HG03175 (cell line): ENCODE data around the gene EXOC6.

Experiments
- ATAC-seq: cut with Tn5 transposase; IDR thresholded peaks from one replicate; pipeline ENCODE4 v1.9.1; 2021; ENCODE audit warnings: mild to moderate bottlenecking, moderate library complexity; ENCODE audit not compliant: unreplicated experiment

EXOC6 gene

GRCh38 chr10:92832121-92832520 lies 16.2 kb upstream of the EXOC6 start:
- ATAC-seq: no peak

GRCh38 chr10:92832998-92833650 lies 15.2 kb upstream of the EXOC6 start:
- no peak for ATAC-seq

DNA sequence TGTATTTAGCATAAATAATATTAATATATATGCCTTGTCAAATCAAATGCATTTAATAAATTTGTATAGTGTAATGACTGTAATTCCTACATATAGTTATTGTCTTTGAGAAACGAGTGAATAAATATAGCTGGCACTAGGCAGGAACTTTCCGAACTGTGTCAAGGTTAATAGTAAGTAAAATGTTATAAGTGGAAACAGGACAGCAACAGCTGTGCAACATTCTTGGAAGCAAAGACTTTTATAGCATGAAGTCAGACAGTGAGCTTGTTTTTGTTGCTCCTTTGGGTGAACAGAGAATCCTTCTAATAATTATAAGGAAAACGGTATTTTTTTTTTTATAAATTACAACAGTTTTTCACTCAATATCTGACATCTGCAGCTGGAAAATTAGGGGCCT lies 14.0 kb upstream of the EXOC6 start:
- ATAC-seq: no peak

GRCh38 chr10:92834986-92835385 lies 13.3 kb upstream of the EXOC6 start:
- no peak for ATAC-seq

DNA sequence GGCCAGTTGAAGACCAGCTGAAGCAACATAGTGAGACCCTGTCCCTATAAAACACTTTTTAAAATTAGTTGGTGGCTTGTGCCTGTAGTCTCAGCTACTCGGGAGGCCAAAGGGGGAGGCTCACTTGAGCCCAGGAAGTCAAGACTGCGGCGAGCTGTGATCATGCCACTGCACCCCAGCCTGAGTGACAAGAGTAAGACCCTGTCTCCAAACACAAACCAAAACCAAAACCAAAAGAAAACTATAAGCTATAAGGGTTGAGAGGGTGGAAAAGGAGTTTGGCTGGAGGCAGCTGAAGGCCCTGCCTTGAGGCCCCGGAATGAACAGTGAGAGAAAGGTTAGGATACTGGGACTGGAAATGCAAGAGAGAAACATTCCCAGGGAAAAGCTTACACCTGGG lies 10.9 kb upstream of the EXOC6 start:
- ATAC-seq: no peak

GRCh38 chr10:92839191-92840085 lies 8.9 kb upstream of the EXOC6 start:
- ATAC-seq: no peak

DNA sequence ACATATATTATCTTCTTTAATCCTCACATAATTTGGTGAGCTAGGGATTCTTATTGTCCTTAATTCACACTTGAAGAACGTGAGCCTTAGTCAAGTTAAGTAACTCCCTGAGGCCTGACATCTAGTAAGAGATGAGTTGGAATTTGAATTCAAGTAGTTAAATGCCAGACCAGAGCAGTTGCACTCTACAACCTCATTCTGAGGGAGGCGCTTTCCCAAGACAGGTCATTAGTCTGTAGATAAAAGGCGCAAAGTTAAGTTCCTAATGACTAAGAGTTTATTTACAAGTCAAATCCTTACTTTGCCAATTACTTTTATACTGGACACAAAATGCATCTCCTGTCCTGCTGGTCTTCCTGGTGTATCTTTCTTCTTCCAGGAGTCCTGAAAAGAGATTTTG lies 3.6 kb upstream of the EXOC6 start:
- no peak for ATAC-seq

DNA sequence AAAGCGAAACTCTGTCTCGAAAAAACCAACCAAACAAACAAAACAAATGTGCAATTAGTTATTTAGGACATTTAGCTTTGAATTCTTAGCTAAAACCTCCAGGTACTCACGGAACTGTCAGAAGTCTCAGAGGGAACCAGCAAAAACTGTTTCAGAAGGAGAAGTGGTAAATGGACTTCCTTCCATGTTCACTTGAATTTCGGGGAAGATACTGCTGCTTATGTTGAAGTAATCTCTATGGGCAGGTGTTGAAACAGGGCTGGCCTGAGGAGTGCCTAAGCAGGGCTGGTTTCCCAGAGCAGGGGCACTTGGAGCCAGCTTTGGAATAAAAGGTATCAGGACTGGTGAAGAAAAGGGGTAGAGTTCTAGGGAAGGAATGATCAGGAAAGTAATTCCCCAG lies 2.4 kb upstream of the EXOC6 start:
- ATAC-seq: no peak

DNA sequence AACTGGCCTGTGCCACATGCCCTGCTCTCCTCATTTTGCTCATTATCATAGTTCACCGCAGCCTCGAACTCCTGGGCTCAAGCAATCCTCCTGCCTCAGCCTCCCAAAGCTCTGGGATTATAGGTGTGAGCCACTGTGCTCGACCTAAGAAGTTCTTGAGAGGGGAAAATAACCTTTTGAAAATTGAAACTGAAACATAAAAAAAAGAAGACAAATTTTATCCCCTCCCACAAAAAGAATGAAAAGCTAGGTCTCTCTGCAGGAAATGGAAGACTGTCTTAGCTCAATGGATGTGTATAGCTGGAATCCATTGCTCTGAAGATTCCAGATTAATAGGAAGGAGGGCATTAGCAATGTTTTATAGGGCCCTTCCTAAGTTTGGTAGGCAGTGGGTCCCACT lies 2.0 kb upstream of the EXOC6 start:
- ATAC-seq: no peak

GRCh38 chr10:92846854-92847201 lies 1.5 kb upstream of the EXOC6 start:
- no peak for ATAC-seq

GRCh38 chr10:92847202-92847864 lies 987 bp upstream of the EXOC6 start:
- no peak for ATAC-seq

- ATAC-seq: no peak
Observed at GRCh38 chr10:92848037-92848440, 281 bp upstream of the EXOC6 start.

DNA sequence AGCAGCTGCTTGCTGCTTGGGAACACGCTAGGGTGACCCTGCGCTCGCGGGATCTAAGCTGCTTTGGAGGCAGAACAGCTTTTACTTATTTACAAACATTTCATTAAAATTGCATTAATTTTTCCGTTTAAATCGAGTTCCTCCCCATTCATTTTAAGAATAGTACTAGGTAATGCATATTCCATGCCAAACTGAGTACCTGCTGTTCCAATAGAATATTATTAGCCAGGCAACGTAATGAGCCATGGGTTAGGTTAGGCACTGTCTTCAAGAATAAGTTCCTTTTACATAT lies 860 bp downstream of the EXOC6 start:
- no peak for ATAC-seq

DNA sequence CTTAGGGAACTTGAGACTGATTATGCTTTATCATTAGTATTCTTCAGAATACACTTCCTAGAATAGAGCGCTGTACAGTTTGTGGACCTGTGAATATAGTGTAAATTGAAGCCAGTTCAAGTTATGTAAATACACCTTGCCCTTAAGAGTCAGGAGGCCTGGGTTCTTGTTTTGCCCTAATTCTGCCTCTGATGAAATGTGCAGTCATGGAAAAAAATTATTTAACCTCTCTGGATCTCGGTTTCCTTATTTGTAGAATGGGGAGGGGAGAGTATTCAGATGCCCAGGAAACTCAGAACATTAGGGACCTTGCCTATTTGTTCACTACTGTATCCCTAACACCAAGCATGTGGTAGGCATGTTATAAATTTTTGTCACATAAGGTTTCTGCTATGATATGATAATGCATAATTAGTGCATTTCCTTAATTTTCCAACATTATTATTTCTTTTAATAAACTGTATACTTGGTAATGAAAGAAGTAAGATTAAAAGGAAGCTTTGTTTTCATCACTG lies 1.3 kb downstream of the EXOC6 start:
- no peak for ATAC-seq

DNA sequence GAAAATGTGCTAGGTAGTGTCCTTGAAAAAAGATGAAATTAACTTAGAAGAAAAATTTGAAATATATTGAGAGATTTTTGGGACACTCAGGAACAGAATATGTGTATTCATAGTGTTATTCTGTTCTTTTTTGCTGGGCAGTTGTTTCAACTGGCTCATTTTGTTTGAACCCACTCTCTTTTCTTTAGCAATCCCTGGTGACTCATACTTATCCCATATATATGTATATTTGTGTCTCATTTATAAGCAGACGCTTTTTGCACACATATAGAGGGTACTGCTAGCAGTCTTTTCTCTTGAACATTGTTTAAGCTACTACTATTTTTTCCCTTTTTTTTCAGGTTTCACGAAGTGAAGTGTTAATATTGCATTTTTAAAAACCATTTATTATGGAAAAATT lies 1.9 kb downstream of the EXOC6 start:
- no peak for ATAC-seq

DNA sequence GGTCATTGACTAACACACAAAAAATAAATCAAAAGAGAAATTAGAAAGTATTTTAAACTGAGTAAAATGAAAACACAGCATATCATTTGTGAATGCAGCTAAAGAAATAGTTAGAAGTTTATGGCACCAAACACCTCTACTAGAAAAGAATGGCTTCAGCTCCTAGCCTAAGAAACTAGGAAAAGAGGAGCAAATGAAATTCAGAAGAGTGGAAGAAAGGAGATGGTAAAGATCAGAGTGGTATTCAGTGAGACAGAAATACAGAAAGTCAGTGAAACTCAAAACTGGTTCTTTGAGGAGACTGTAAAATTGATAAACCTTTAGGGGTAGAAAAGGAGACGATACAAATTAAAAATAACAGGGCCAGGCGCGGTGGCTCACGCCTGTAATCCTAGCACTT lies 2.7 kb downstream of the EXOC6 start:
- no peak for ATAC-seq

DNA sequence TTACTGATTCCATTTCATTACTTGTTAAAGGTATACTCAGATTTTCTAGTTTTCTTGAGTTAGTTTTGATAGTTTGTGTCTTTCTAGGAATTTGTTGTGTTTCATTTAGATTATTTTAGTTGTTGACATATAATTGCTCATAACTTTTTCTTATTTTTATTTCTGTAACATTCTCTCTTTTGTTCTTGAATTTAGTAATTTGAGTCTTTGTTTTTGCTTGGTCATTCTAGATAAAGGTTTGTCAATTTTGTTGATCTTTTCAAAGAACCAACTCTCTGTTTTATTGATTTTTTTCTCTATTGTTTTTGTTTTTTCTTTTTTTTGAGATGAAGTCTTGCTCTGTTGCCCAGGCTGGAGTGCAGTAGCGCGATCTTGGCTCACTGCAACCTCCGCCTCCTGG lies 7.2 kb downstream of the EXOC6 start:
- no peak for ATAC-seq

- ATAC-seq: no peak
Observed at GRCh38 chr10:92857904-92858514, 9.7 kb downstream of the EXOC6 start.

GRCh38 chr10:92867235-92867634 lies 18.9 kb downstream of the EXOC6 start:
- no peak for ATAC-seq

DNA sequence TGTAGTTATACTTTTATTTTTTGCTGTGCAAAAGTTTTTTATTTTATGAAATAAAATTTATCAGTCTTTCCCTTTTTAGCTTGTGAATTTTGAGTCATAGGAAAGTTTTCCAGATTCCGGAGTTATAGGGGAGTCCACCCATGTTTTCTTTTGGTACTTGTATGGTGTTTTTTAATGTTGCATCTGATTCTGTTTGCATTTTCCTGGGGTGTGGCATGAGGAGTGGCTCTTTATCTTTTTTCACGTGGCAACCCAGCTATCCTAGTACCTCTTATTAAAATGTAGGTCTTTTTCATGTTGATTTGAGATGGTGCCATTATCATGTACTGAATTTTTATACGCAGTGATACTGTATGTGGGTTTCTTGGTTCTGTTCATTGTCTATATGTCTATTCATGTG lies 19.7 kb downstream of the EXOC6 start:
- no peak for ATAC-seq

- no peak for ATAC-seq
Observed at GRCh38 chr10:92868557-92868956, 20.2 kb downstream of the EXOC6 start.

GRCh38 chr10:92873029-92873428 lies 24.7 kb downstream of the EXOC6 start:
- no peak for ATAC-seq
